Measurements from ENCODE around the gene TNRC18.
"Not testable (repeated sequence)": the region's sequence is repeated elsewhere in the genome, so short reads cannot be mapped to it uniquely, and the experiment has no call there.

The TNRC18 gene

DNA sequence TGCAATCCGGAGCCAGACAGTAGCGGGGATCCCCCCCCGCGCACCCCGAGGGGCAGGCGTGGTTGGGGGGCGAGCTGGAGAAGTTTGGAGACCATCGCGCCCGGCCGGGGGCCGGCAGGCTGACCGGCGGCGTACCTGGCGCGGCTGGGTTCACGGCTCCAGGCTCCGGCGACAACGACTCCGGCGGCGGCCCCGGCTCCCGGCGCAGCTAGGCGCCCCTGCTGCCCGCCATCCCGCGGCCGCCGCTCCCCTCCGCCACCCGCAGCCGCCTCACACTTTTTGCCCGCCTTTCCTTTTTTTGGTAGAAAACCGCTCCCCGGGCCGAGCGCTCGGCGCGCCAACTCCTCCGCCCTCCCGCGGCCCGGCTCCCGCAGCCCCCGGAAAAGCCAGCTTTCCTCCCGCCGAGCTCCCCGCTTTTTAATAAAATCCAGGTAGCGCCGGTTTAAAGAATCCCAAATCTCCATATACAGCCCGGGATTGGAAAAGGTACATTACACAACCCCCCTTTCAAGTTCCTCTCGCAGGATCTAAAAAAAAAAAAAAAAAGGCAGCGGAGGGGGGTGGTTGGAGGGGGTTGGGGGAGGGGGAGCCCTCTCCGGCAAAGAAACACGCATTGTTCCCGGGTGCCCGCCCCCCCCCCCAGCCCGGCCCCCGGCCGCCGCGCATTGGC, at the start of gene TNRC18:
Gene TNRC18 (minus strand): TSS at position 529 of the 670 bp plus-strand sequence. CDS start 2,588 bp downstream, outside the sequence.
- no peak for TF ChIP-seq CTCF (conservative IDR thresholded peaks at IDR 0.05; ENCODE audit: low read depth, low read length)
- H3K4me3 ChIP-seq (ENCODE audit: low read depth, low read length): peak within 1 kb of the TSS; percentile 88
- no peak for DNase-seq (ENCODE audit: low read depth)

- no peak for TF ChIP-seq CTCF (conservative IDR thresholded peaks at IDR 0.05; ENCODE audit: low read depth, low read length)
- no peak overlapping the region for H3K4me3 ChIP-seq (ENCODE audit: low read depth, low read length)
- no peak for DNase-seq (ENCODE audit: low read depth)
These were observed 49.0 kb upstream of the TNRC18 start for GRCh38 chr7:5472432-5473315.

DNA sequence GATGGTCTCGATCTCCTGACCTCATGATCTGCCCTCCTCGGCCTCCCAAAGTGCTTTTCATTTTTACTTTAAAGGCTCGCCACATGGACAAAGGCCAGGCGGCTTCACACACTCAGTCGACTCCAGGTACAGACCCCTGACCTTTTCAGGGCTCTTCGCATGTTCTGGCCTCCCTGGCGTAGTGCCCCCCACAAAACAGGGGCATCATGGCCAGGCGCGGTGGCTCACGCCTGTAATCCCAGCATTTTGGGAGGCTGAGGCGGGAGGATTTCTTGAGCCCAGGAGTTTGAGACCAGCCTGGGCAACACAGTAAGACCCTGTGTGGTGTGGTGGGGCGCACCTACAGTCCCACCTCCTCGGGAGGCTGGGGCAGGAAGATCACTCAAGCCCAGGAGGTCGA, 48.0 kb upstream of the TNRC18 start:
- H3K4me3 ChIP-seq (ENCODE audit: low read depth, low read length); DNase-seq (ENCODE audit: low read depth): not testable (repeated sequence)

DNA sequence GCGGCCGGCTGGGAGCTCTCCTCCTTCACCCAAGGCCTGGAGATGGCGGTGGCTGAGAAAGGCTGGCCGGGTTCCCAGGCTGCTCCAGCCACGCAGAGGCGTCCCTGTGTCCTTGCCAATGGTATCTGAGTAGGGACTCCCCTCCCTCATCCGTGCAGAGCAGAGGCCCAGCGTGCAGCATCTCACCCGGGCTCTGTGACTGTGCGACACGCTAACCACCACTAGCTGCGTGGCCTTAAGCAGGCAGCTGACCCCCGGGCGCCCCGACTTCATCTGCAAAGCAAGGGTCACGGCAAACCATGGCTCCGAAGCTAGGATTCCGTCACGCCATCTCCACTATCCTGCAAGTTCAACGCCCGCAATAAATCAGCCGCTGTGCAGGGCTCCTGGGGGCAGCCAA, 47.2 kb upstream of the TNRC18 start:
- H3K4me3 ChIP-seq (ENCODE audit: low read depth, low read length): no peak overlapping the region
- TF ChIP-seq CTCF (conservative IDR thresholded peaks at IDR 0.05; ENCODE audit: low read depth, low read length): no peak

GRCh38 chr7:5470167-5470532, 46.5 kb upstream of the TNRC18 start:
- DNase-seq (ENCODE audit: low read depth): no peak
- no peak for TF ChIP-seq CTCF (conservative IDR thresholded peaks at IDR 0.05; ENCODE audit: low read depth, low read length)
- no peak overlapping the region for H3K4me3 ChIP-seq (ENCODE audit: low read depth, low read length)

More for the DNA sequence above, 47.2 kb upstream of the TNRC18 start:
- DNase-seq (ENCODE audit: low read depth): no peak

- TF ChIP-seq CTCF (conservative IDR thresholded peaks at IDR 0.05; ENCODE audit: low read depth, low read length): no peak
These were observed 45.9 kb upstream of the TNRC18 start for GRCh38 chr7:5469375-5470166.

DNA sequence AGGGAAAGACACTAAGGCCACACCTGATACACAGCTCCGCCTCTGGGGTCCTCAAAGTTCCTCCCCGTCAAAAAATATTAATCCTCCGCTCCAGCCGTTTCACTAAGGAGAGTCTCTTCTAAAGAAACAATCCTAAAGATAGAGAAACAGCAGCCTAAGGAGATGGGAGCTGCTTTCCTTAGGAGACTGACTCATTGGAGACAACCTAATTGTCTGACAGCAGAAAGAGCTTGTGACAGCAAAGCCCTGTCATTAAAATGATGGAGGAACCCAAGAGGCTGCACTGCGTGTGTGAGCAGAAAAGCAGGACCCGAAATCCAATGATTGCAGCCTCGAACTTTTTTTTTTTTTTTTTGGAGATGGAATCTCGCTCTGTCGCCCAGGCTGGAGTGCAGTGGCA, 44.0 kb upstream of the TNRC18 start:
- H3K4me3 ChIP-seq (ENCODE audit: low read depth, low read length): no peak overlapping the region
- DNase-seq (ENCODE audit: low read depth): no peak
- TF ChIP-seq CTCF (conservative IDR thresholded peaks at IDR 0.05; ENCODE audit: low read depth, low read length): no peak

More at GRCh38 chr7:5469375-5470166, 45.9 kb upstream of the TNRC18 start:
- H3K4me3 ChIP-seq (ENCODE audit: low read depth, low read length): no peak overlapping the region
- DNase-seq (ENCODE audit: low read depth): no peak
